H1 (cell line): Measurements from ENCODE around the gene MACROD1. TPM values are rescaled to one million over a fixed set of nuclear protein-coding genes. Genes with fewer than 3 reads are reported as not detected.

ENCODE experiments used
- CTCF ChIA-PET: fragments of 300-600 bp; sonication (Branson Sonifier 250); formaldehyde crosslinking; loops from one replicate; lab custom pipeline; 2021; ENCODE audit not compliant: partially characterized antibody; lab: Charles Lee
- POLR2A ChIA-PET: fragments of 300-600 bp; sonication (Branson Sonifier 250); formaldehyde crosslinking; loops from one replicate; lab custom pipeline; 2021; ENCODE audit warnings: inconsistent platforms; ENCODE audit not compliant: partially characterized antibody; lab: Charles Lee
- DNase-seq, 2 experiments: peaks; one replicate each; pipeline versions ENCODE4 v3.0.0 to v3.0.0-alpha.2; 2010 to 2022; ENCODE audit warnings: low spot score in 2 of 2, low read depth in 1 of 2, mixed read lengths in 1 of 2
- FAIRE-seq: peaks from 2 replicates; lab custom pipeline; 2011; peaks lifted over from hg19 to GRCh38; lab: Jason Lieb, UNC
- H2AFZ ChIP-seq: 2 replicates; pipeline ENCODE4 v1.8.1; 2012; ENCODE audit warnings: low read length, inconsistent platforms
- H2AK5ac ChIP-seq: 2 replicates; pipeline ENCODE4 v1.6.1; 2013; ENCODE audit warnings: low read depth, low read length
- H2BK120ac ChIP-seq: replicated peaks from 2 replicates; pipeline ENCODE3; 2013; ENCODE audit warnings: low read depth, low read length, inconsistent platforms
- H2BK12ac ChIP-seq: 2 replicates; pipeline ENCODE4 v1.6.1; 2013; ENCODE audit warnings: low read depth, low read length
- H2BK15ac ChIP-seq: 2 replicates; pipeline ENCODE4 v1.6.1; 2013; ENCODE audit warnings: low read length
- H2BK20ac ChIP-seq: 2 replicates; pipeline ENCODE4 v1.6.1; 2013; ENCODE audit warnings: low read length
- H2BK5ac ChIP-seq: 2 replicates; pipeline ENCODE4 v1.6.1; 2013; ENCODE audit warnings: low read depth, low read length
- H3K14ac ChIP-seq: 2 replicates; pipeline ENCODE4 v1.6.1; 2013; ENCODE audit warnings: inconsistent platforms; ENCODE audit not compliant: insufficient read length
- H3K18ac ChIP-seq: 2 replicates; pipeline ENCODE4 v1.6.1; 2013; ENCODE audit warnings: low read length; ENCODE audit errors: extremely low read depth
- H3K23ac ChIP-seq: 2 replicates; pipeline ENCODE4 v1.6.1; 2013; ENCODE audit warnings: inconsistent platforms; ENCODE audit not compliant: insufficient read length
- H3K23me2 ChIP-seq: 2 replicates; pipeline ENCODE4 v1.6.1; 2013; ENCODE audit warnings: low read depth, low read length
- H3K27ac ChIP-seq: 2 replicates; pipeline ENCODE4 v1.6.1; 2011; ENCODE audit warnings: low read depth, low read length, inconsistent platforms
- H3K27me3 ChIP-seq, 4 experiments: replicated peaks in 1 of 4; 1 replicate in 1 of 4; 2 replicates in 3 of 4; pipeline versions ENCODE4 v1.6.1 to v1.8.1; 2011 to 2013; ENCODE audit warnings: low read length in 3 of 4, mild to moderate bottlenecking in 3 of 4, inconsistent platforms in 2 of 4, mixed read lengths in 2 of 4, moderate library complexity in 1 of 4; ENCODE audit not compliant: control insufficient read depth in 3 of 4, insufficient read depth in 3 of 4; ENCODE audit errors: extremely low read depth in 1 of 4
- H3K36me3 ChIP-seq, 4 experiments: 2 replicates each; pipeline versions ENCODE4 v1.6.1 to v1.8.1; 2011 to 2013; ENCODE audit warnings: mild to moderate bottlenecking in 4 of 4, low read length in 3 of 4, moderate library complexity in 2 of 4, control low read depth in 1 of 4, inconsistent platforms in 1 of 4; ENCODE audit not compliant: insufficient read depth in 4 of 4, control insufficient read depth in 2 of 4
- H3K4ac ChIP-seq: replicated peaks from 2 replicates; pipeline ENCODE3; 2013; ENCODE audit warnings: low read length, low read depth, mixed read lengths, inconsistent platforms; ENCODE audit not compliant: insufficient read length
- H3K4me1 ChIP-seq, 4 experiments: replicated peaks in 1 of 4; 1 replicate in 1 of 4; 2 replicates in 3 of 4; pipeline versions ENCODE4 v1.6.1 to v1.8.1; 2011 to 2013; ENCODE audit warnings: low read length in 3 of 4, inconsistent platforms in 2 of 4, mixed read lengths in 1 of 4; ENCODE audit not compliant: insufficient read depth in 4 of 4, control insufficient read depth in 3 of 4
- H3K4me2 ChIP-seq, 2 experiments: 2 replicates each; pipeline versions ENCODE4 v1.6.1 to v1.8.1; 2011 to 2013; ENCODE audit warnings: low read depth in 2 of 2, low read length in 2 of 2, control low read depth in 1 of 2, inconsistent platforms in 1 of 2, mild to moderate bottlenecking in 1 of 2; ENCODE audit not compliant: insufficient read depth in 1 of 2
- H3K4me3 ChIP-seq, 4 experiments: fragments of 200-600, 300-600 bp in 1 of 4; sonication (generic), shearing (Covaris generic), sonication (Bioruptor Twin) in 1 of 4; 2 replicates each; pipeline versions ENCODE4 v1.5.1 to v1.8.1; 2011 to 2016; ENCODE audit warnings: low read length in 4 of 4, low read depth in 3 of 4, control low read depth in 2 of 4, inconsistent platforms in 2 of 4, mild to moderate bottlenecking in 2 of 4, mixed read lengths in 1 of 4, moderate library complexity in 1 of 4; ENCODE audit not compliant: insufficient read depth in 2 of 4; ENCODE audit errors: extremely low read depth in 1 of 4
- H3K56ac ChIP-seq: replicated peaks from 2 replicates; pipeline ENCODE3; 2013; ENCODE audit warnings: low read depth, mild to moderate bottlenecking, mixed read lengths, low read length, inconsistent platforms; ENCODE audit not compliant: insufficient read length
- H3K79me1 ChIP-seq: 2 replicates; pipeline ENCODE4 v1.6.1; 2013; ENCODE audit warnings: low read depth, low read length, control low read depth
- H3K79me2 ChIP-seq, 2 experiments: 2 replicates each; pipeline versions ENCODE4 v1.6.1 to v1.8.1; 2012 to 2013; ENCODE audit warnings: low read length in 2 of 2, mild to moderate bottlenecking in 2 of 2, inconsistent platforms in 1 of 2; ENCODE audit not compliant: insufficient read depth in 2 of 2, control insufficient read depth in 1 of 2
- H3K9ac ChIP-seq, 4 experiments: replicated peaks in 1 of 4; 1 replicate in 1 of 4; 2 replicates in 3 of 4; pipeline versions ENCODE4 v1.6.1 to v1.8.1; 2011 to 2013; ENCODE audit warnings: low read depth in 3 of 4, low read length in 3 of 4, control low read depth in 2 of 4, mild to moderate bottlenecking in 2 of 4, moderate library complexity in 2 of 4, inconsistent platforms in 1 of 4; ENCODE audit errors: extremely low read depth in 1 of 4
- H3K9me3 ChIP-seq, 2 experiments: 2 replicates each; pipeline versions ENCODE4 v1.6.1 to v1.8.1; 2012 to 2013; ENCODE audit warnings: mild to moderate bottlenecking in 2 of 2, moderate library complexity in 2 of 2, control low read depth in 1 of 2, inconsistent platforms in 1 of 2, low read depth in 1 of 2, low read length in 1 of 2, mixed read lengths in 1 of 2; ENCODE audit not compliant: insufficient read depth in 2 of 2
- H4K20me1 ChIP-seq, 2 experiments: replicated peaks in 1 of 2; 2 replicates each; pipeline versions ENCODE3 to v1.8.1; 2011 to 2013; ENCODE audit warnings: inconsistent platforms in 2 of 2, low read length in 2 of 2, mild to moderate bottlenecking in 1 of 2; ENCODE audit not compliant: insufficient read depth in 2 of 2, control insufficient read depth in 1 of 2
- H4K5ac ChIP-seq: 2 replicates; pipeline ENCODE4 v1.6.1; 2013; ENCODE audit warnings: low read length, low read depth, mixed read lengths, inconsistent platforms; ENCODE audit not compliant: insufficient read length
- H4K8ac ChIP-seq: 2 replicates; pipeline ENCODE4 v1.8.0; 2013; ENCODE audit warnings: mild to moderate bottlenecking, moderate library complexity, low read length, inconsistent platforms; ENCODE audit not compliant: insufficient read depth; ENCODE audit errors: extremely low read depth
- H4K91ac ChIP-seq: replicated peaks from 2 replicates; pipeline ENCODE3; 2013; ENCODE audit warnings: low read length, mixed read lengths, inconsistent platforms; ENCODE audit not compliant: insufficient read length
- BACH1 ChIP-seq: IDR thresholded peaks from 2 replicates; pipeline ENCODE4 v1.6.1; 2012; ENCODE audit warnings: low read length, improper control_type of control experiment
- BCL11A ChIP-seq, 2 experiments: IDR thresholded peaks; one replicate each; pipeline ENCODE4 v1.6.1; 2011; ENCODE audit warnings: low read depth in 2 of 2, low read length in 2 of 2, mild to moderate bottlenecking in 2 of 2
- EGR1 ChIP-seq: IDR thresholded peaks from 2 replicates; pipeline ENCODE4 v1.6.1; 2011; ENCODE audit warnings: low read depth, low read length, borderline replicate concordance
- EZH2 ChIP-seq: fragments of 200-600 bp; sonication (generic); IDR thresholded peaks from 2 replicates; pipeline ENCODE4 v1.7.1; 2012; ENCODE audit warnings: low read depth, mild to moderate bottlenecking, moderate library complexity, low read length, inconsistent platforms; ENCODE audit not compliant: severe bottlenecking
- GTF2F1 ChIP-seq: IDR thresholded peaks from 2 replicates; pipeline ENCODE4 v1.6.1; 2012; ENCODE audit warnings: low read depth, low read length, improper control_type of control experiment, borderline replicate concordance
- HDAC6 ChIP-seq: IDR thresholded peaks from one replicate; pipeline ENCODE4 v1.7.1; 2012; ENCODE audit warnings: low read depth, mild to moderate bottlenecking, inconsistent platforms, low read length, moderate library complexity
- JUN ChIP-seq: IDR thresholded peaks from 2 replicates; pipeline ENCODE4 v1.6.1; 2011; ENCODE audit warnings: low read depth, mild to moderate bottlenecking, improper control_type of control experiment, low read length
- MAFK ChIP-seq: IDR thresholded peaks from 2 replicates; pipeline ENCODE4 v1.6.1; 2012; ENCODE audit warnings: low read depth, mild to moderate bottlenecking, improper control_type of control experiment, low read length
- POLR2A ChIP-seq, 2 experiments: IDR thresholded peaks; 1 replicate in 1 of 2; 2 replicates in 1 of 2; pipeline ENCODE4 v1.6.1; 2011; ENCODE audit warnings: low read depth in 2 of 2, low read length in 2 of 2, mild to moderate bottlenecking in 2 of 2; ENCODE audit errors: control extremely low read depth in 1 of 2
- POU5F1 ChIP-seq: IDR thresholded peaks from 2 replicates; pipeline ENCODE4 v1.6.1; 2011; ENCODE audit warnings: low read depth, mild to moderate bottlenecking, low read length, moderate library complexity
- RFX5 ChIP-seq: IDR thresholded peaks from 2 replicates; pipeline ENCODE4 v1.6.1; 2011; ENCODE audit warnings: low read depth, low read length, improper control_type of control experiment, borderline replicate concordance
- RXRA ChIP-seq: IDR thresholded peaks from 2 replicates; pipeline ENCODE4 v1.6.1; 2011; ENCODE audit warnings: low read depth, mild to moderate bottlenecking, low read length, moderate library complexity; ENCODE audit not compliant: insufficient read depth
- SIX5 ChIP-seq: IDR thresholded peaks from 2 replicates; pipeline ENCODE4 v1.6.1; 2011; ENCODE audit warnings: mild to moderate bottlenecking, low read depth, low read length
- TEAD4 ChIP-seq: IDR thresholded peaks from 2 replicates; pipeline ENCODE4 v1.6.1; 2012; ENCODE audit warnings: low read depth, low read length, inconsistent platforms, mixed read lengths
- ZNF274 ChIP-seq: IDR thresholded peaks from 2 replicates; pipeline ENCODE4 v1.7.0; 2012; ENCODE audit warnings: low read length, borderline replicate concordance; ENCODE audit errors: extremely low read depth
- WGBS, 2 experiments: shearing (Covaris generic) in 1 of 2; methylation state at CpG; one replicate each; pipeline versions ENCODE4 v1.1.6 to v1.1.7; 2013 to 2015; ENCODE audit warnings: low lambda C conversion rate in 2 of 2, mixed read lengths in 2 of 2, inconsistent platforms in 1 of 2, low coverage in 1 of 2, missing lambda C conversion rate in 1 of 2; ENCODE audit not compliant: insufficient replicate concordance in 2 of 2, insufficient coverage in 1 of 2, insufficient read length in 1 of 2; ENCODE audit errors: extremely low coverage in 1 of 2, missing lambda C conversion rate in 1 of 2; 5-methylcytosine and 5-hydroxymethylcytosine counted together
- polyA plus RNA-seq, 7 experiments: library from polyadenylated mRNA; depleted of rRNA in 3 of 7; stranded (reverse) in 5 of 7; unstranded in 2 of 7; fragments of >200 nt in 5 of 7; fragments of 200-250 nt in 2 of 7; gene quantifications; 1 replicate in 5 of 7; 2 replicates in 1 of 7; 4 replicates in 1 of 7; pipeline versions ENCODE4 v1.2.1 to v1.2.3, GENCODE V29; 2011 to 2013; ENCODE audit warnings: missing spikeins in 2 of 7, mixed read lengths in 2 of 7
- total RNA-seq: library from RNA; stranded (reverse); fragmentation: NEBNext Ultra II Directional; extraction: Animal tissue kit (Norgen Biotek cat#: 25700); gene quantifications from 2 replicates; pipeline ENCODE4 v1.2.1, GENCODE V29; 2021
- TF ChIP-seq, protein P1 (sequence below): IDR thresholded peaks from 2 replicates; pipeline ENCODE4 v1.6.1; 2012; ENCODE audit warnings: inconsistent platforms

Gene MACROD1
- total and polyA plus RNA-seq, 2 of the 8 experiments (the other 6 are each of a cell fraction or from before 2014, with no cell fraction given), result 19.5 to 34.1 TPM

- Histone ChIP-seq H4K20me1 (peaks cover 2 to 21% of the 10 kb centered on the region in 2 experiments), H3K36me3 (no peaks in the 10 kb centered on the region), H3K56ac (no peak overlapping the region), H3K4ac (no peak overlapping the region), H4K5ac (no peak overlapping the region), H2AK5ac (no peak overlapping the region), H2BK5ac (no peak overlapping the region), H4K91ac (no peak overlapping the region), H3K27me3 (peaks cover 0 to 88% (median 60%) of the 10 kb centered on the region in 4 experiments; a peak in 6 of 7 replicates), H3K14ac (no peak overlapping the region), H3K4me1 (no peaks in the 10 kb centered on the region), H2BK12ac (no peak overlapping the region), H3K79me2 (no peaks in the 10 kb centered on the region), H4K8ac (no peak overlapping the region), H3K9ac (no peak overlapping the region), H2AFZ (no peak overlapping the region), H3K4me3 (no peak overlapping the region), H2BK15ac (no peak overlapping the region), H3K23ac (no peak overlapping the region), H3K4me2 (no peak overlapping the region), H2BK120ac (no peak overlapping the region), H3K27ac (no peak overlapping the region), H2BK20ac (no peak overlapping the region), H3K9me3 (no peaks in the 10 kb centered on the region), H3K18ac (no peak overlapping the region), H3K23me2 (no peaks in the 10 kb centered on the region), H3K79me1 (no peaks in the 10 kb centered on the region)
- CTCF ChIA-PET, result interaction anchor here (0.9 to 2.6 kb wide), 5 partner anchors 9 to 85 kb away, joined by 4 to 10 read pairs (median 5); no protein-coding TSS in a partner anchor
- POLR2A ChIA-PET, result interaction anchor here (1.0 kb wide), 1 partner anchor 10 kb away, joined by 3 read pairs; no protein-coding TSS in a partner anchor
- DNase-seq (no peak), FAIRE-seq (no peak)
- 74% methylated on average over 11 of the region's 13 CpGs; no CpG with 5 or more reads in 1 of the 2 experiments for WGBS, 2 experiments
- no peak for TF ChIP-seq GTF2F1
- TF ChIP-seq RXRA, result no peak
- TF ChIP-seq, protein P1, sequence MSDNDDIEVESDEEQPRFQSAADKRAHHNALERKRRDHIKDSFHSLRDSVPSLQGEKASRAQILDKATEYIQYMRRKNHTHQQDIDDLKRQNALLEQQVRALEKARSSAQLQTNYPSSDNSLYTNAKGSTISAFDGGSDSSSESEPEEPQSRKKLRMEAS, result no peak
- TF ChIP-seq BCL11A (IDR thresholded peaks at IDR 0.05; ENCODE audit: low read depth in 2 of 2, low read length in 2 of 2), result no peak
- TF ChIP-seq POU5F1, result no peak
- TF ChIP-seq EZH2, result no peak
- TF ChIP-seq MAFK, result no peak
- no peak for TF ChIP-seq BACH1
- no peak for TF ChIP-seq EGR1
- no peak for TF ChIP-seq TEAD4
- no peak for TF ChIP-seq POLR2A (IDR thresholded peaks at IDR 0.05; ENCODE audit: control extremely low read depth in 1 of 2, low read depth in 2 of 2, low read length in 2 of 2)
- TF ChIP-seq ZNF274, result no peak
- TF ChIP-seq SIX5, result no peak
- no peak for TF ChIP-seq RFX5
- no peak for TF ChIP-seq HDAC6
- no peak for TF ChIP-seq JUN
Measured at GRCh38 chr11:64078905-64079304, 87.0 kb downstream of the MACROD1 start.
